Peyer's patch (tissue), 4 donors: ENCODE data around the gene HSPBP1.

Source experiments
- CTCF ChIP-seq, 6 experiments: fragments of 450-650 bp in 4 of 6; fragments of 200-600 bp in 2 of 6; sonication (generic) in 1 of 6; IDR thresholded peaks; one replicate each; pipeline ENCODE4 v1.5.1; 2017 to 2019; ENCODE audit warnings: antibody characterized with exemption in 6 of 6, mild to moderate bottlenecking in 3 of 6, moderate library complexity in 1 of 6
- POLR2A ChIP-seq, 2 donors: fragments of 450-650 bp; IDR thresholded peaks; one replicate each; pipeline ENCODE4 v1.5.1; 2017; ENCODE audit warnings: antibody characterized with exemption in 2 of 2, mild to moderate bottlenecking in 2 of 2, moderate library complexity in 2 of 2

GRCh38 chr19:55229789-55230182 lies 50.1 kb downstream of the HSPBP1 start:
- TF ChIP-seq CTCF (IDR thresholded peaks at IDR 0.05): no peak
- no peak for TF ChIP-seq POLR2A (IDR thresholded peaks at IDR 0.05)
